ENCODE measurements around the gene KRTAP5-5.
"Not testable (repeated sequence)": the region's sequence is repeated elsewhere in the genome, so short reads cannot be mapped to it uniquely, and the experiment has no call there.

The KRTAP5-5 gene, protein sequence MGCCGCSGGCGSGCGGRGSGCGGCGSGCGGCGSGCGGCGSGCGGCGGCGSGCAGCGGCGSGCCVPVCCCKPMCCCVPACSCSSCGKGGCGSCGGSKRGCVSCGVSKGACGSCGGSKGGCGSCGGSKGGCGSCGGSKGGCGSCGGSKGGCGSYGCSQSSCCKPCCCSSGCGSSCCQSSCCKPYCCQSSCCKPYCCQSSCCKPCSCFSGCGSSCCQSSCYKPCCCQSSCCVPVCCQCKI

DNA sequence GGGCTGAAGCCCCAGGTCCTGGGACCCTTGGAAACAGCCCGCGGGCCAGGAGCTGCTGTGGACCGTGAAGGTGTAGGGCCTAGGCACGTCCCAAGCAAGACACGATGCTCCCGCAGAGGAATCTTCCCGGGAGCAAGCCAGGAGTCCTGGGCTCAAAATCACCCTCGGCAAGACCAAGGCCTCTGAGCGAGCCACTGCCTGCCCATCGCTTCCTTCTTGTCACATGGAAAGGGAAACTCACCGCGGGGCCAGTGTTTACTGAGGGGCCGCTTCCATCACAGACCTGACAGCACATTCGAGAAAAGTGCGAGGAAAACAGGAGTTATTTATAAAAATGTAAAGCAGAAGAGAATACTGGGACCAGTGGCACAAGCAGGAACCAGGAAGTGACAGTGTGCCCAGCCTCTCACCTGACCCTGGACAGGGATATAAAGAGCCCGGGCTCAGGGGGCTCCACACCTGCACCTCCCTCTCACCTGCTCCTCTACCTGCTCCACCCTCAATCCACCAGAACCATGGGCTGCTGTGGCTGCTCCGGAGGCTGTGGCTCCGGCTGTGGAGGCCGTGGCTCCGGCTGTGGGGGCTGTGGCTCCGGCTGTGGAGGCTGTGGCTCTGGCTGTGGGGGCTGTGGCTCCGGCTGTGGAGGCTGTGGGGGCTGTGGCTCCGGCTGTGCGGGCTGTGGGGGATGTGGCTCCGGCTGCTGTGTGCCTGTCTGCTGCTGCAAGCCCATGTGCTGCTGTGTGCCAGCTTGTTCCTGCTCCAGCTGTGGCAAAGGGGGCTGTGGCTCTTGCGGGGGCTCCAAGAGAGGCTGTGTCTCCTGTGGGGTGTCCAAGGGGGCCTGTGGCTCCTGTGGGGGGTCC lies at the start of gene KRTAP5-5:
TSS of gene KRTAP5-5 (plus strand) at position 450 of the 860 bp plus-strand sequence. CDS start at position 516, 66 bp downstream.
- DNase-seq (ENCODE audit: low spot score), result no peak

DNA sequence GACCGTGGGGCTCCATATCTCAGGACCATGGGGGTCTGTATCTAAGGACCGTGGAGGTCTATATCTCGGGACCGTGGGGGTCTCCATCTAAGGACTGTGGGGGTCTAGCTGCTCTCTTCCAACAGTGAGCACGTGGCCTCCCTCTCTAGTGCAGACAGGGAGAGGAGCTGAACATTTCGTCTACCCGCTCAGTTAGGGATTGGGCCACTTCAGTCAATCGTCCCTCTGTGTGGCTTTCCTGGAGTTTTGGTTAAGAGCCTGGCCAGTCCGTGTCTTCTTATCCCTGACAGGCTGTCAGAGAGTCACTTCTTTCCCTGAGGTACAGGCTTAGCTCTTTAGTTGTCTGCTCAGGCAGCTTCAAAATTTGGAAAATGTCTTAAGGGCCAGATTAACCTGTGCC lies 47.6 kb upstream of the KRTAP5-5 start:
- DNase-seq (ENCODE audit: low spot score), result no peak

DNA sequence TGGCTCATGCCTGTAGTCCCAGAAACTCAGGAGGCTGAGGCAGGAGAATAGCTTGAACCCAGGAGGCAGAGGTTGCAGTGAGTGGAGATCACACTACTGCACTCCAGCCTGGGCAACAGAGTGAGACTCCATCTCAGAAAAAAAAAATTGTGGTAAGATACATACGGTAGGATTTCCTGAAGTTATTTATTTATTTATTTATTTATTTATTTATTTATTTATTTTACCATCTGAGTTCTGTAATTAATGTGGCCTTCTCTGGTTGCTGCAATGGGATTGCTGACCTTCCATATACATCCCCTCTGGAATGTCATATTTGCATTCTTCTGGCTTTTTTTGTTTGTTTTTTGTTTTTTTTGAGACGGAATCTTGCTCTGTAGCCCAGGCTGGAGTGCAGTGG lies 46.7 kb upstream of the KRTAP5-5 start:
- DNase-seq (ENCODE audit: low spot score), result not testable (repeated sequence)

DNA sequence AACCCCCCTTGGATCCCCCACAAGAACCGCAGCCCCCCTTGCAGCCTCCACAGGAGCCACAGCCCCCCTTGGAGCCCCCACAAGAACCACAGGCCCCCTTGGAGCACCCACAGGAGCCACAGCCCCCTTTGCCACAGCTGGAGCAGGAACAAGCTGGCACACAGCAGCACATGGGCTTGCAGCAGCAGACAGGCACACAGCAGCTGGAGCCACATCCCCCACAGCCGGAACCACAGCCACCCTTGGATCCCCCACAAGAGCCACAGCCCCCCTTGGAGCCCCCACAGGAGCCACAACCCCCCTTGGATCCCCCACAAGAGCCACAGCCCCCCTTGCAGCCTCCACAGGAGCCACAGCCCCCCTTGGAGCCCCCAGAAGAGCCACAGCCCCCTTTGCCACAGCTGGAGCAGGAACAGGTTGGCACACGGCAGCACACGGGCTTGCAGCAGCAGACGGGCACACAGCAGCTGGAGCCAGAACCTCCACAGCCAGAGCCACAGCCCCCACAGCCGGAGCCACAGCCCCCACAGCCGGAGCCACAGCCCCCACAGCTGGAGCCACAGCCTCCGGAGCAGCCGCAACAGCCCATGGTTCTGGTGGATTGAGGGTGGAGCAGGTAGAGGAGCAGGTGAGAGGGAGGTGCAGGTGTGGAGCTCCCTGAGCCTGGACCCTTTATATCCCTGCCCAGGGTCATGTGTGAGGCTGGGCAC lies 44.8 kb upstream of the KRTAP5-5 start, which contains the start of gene KRTAP5-1:
TSS of gene KRTAP5-1 (minus strand) at position 623 of the 710 bp plus-strand sequence. CDS start at position 589, 34 bp downstream.
- not testable (repeated sequence) for DNase-seq (ENCODE audit: low spot score)

DNA sequence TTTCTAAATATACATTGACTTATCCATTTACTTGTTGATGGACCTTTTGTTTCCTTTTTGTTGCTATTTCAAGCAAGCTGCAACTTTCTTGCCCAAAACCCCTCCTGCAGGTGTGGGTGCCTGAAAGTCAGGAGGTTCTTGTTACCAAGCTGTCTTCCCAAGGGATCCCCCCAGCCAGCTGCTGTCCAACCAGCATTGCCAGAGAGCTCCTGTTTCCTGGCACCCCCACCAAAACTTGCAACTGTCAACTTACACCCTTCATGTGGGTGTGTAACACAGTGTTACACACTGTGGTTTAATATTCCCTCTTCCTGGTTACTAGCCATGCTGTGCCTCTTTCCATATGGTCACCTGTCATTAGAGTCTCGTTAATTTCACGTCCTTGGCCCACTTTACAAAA lies 42.9 kb upstream of the KRTAP5-5 start:
- no peak for DNase-seq (ENCODE audit: low spot score)

DNA sequence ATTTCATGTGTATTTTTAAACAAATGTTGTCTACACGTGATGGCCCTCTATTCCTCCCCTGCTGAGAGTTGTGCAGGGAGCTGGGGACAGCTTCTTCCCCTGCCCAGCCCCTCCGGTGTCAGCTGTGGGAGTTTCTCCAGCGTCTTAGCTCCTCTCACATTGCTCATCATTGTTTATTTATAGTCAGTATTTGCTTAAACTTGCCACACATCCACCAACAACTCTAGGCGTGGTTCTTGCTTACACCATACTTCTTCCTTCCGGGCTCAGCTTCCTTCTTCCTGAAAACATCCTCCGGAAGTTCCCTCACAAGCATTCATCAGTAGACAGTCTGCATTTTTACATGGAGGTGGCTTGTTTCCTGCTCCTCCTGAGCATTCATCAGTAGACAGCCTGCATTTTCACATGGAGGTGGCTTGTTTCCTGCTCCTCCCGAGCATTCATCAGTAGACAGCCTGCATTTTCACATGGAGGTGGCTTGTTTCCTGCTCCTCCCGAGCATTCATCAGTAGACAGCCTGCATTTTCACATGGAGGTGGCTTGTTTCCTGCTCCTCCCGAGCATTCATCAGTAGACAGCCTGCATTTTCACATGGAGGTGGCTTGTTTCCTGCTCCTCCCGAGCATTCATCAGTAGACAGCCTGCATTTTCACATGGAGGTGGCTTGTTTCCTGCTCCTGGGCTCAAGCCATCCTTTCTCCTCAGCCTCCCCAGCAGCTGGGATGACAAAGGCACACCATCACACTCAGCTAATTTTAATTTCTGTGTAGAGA lies 40.2 kb upstream of the KRTAP5-5 start:
- DNase-seq (ENCODE audit: low spot score), result not testable (repeated sequence)

DNA sequence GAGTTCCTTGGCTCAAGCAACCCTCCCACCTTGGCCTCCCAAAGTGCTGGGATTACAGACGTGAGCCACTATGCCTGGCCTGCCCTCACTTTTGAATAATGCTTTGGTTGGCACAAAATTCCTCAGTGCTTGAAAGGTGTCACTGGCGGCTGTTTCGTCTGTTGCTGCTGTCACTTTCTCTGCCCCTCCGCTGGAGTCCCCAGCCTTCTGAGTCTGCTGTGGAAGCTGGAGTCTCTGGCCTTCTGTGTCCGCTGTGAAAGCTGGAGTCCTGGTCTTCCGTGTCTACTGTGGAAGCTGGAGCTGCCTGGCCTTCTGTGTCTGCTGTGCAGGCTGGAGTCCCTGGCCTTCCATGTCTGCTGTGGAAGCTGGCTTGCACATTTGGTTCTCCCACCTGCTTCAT lies 39.6 kb upstream of the KRTAP5-5 start:
- no peak for DNase-seq (ENCODE audit: low spot score)

DNA sequence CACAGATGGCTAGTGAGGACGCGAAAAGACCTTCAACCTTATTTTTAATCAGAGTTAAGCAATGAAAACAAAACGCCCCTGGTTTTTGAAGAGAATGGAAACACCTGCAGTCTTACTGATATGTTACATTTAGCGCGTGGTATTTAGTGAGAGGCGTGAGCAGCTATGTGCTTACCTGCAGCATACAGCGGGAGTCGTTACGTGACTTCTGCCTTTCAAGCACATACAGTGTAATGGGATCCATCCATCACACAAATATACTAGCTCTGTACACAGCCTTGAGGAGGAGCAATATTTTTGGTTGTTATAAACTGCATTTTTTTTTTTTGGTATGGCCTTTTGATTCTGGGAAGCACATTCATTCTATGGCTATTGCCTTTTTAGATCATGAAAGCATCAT lies 36.9 kb upstream of the KRTAP5-5 start:
- no peak for DNase-seq (ENCODE audit: low spot score)

DNA sequence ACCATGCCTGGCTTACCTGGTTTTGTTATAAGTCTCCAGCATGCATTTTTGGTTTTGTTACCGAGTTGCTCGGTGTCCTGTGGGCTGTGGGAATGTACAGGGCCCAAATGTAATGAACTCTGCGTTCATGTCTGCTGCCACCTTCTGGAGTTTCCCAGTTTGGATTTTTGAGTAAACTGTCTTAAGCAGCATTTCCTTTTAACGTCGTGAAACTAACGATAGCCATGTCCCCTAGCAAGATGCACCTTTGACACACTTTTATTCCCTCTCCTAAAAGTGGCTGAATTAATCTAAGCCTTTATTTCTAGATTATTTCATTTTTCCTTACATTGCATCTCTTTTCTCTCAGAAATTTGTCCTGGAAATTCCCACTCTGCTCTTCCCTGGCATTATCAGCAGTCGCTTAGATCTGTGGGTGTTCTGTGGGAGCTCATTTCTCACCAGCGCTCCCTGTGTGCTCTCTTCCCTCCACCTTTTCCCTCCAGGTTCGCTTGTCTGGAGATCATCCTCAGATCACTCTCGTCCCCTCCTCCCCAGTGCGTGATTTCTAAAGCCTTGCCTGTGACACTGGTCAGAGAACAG lies 33.5 kb upstream of the KRTAP5-5 start:
- not testable (repeated sequence) for DNase-seq (ENCODE audit: low spot score)

DNA sequence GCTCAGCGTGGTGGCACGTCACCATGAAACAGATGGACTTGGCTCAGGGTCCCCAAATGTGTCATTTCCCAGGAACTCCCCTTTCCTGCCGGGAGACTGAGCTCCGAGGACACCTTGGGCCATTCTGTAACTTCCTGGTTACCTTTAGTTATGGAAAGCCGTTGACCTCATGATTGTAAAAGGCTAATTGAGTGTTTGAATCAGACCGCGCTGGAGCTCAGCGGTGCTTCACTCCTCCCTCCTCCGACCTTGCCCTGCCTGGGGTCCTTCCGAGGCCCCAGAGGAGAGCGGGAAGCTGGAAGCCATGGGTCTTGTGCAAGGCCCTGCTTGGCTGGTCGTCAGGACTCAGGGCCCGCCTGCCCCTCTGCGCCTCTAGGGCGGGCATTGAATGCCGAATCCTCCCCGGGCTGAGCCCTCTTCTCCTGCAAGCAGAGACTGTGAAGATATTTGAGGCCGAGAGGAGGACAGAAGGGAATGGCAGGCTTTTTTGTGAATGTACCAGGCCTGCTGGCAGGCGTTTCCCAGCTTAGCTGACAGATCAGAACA lies 32.9 kb upstream of the KRTAP5-5 start:
- DNase-seq (ENCODE audit: low spot score), result not testable (repeated sequence)

DNA sequence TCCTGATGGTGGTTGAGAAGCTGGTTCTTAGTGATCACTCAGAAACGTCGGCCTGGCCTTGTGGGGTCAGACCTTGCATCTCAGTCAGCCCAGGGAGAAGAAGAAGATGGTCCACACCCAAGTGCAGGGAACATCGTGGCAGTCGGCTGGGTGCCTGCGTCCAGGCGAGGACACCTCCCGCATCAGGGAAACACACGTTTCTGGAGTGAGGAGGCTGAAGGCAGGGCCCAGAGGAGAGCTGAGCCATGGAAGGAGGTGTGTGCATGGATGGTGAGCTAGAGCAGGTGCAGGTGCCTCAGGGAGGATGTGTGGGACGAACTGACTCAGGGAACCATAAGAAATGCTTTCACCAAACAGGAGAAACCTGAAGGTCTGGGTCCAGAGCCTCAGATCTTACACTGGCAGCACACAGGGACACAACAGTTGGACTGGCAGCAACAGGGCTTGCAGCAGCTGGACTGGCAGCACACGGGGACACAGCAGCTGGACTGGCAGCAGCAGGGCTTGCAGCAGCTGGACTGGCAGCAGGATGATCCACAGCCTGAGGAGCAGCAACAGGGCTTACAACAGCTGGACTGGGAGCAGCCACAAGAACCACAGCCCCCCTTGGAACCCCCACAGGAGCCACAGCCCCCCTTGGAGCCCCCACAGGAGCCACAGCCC lies 32.1 kb upstream of the KRTAP5-5 start:
- DNase-seq (ENCODE audit: low spot score), result no peak

DNA sequence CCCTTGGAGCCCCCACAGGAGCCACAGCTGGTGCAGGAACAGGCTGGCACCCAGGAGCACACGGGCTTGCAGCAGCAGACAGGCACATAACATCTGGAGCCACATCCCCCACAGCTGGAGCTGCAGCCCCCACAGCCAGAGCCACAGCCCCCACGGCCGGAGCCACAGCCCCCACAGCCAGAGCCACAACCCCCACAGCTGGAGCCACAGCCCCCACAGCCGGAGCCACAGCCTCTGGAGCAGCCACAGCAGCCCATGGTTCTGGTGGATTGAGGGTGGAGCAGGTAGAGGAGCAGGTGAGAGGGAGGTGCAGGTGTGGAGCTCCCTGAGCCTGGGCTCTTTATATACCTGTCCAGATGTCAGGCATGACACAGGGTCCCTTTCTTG lies 31.6 kb upstream of the KRTAP5-5 start, which contains the start of gene KRTAP5-2:
TSS of gene KRTAP5-2 (minus strand) at position 301 of the 387 bp plus-strand sequence. CDS start at position 257, 44 bp downstream.
- no peak for DNase-seq (ENCODE audit: low spot score)

DNA sequence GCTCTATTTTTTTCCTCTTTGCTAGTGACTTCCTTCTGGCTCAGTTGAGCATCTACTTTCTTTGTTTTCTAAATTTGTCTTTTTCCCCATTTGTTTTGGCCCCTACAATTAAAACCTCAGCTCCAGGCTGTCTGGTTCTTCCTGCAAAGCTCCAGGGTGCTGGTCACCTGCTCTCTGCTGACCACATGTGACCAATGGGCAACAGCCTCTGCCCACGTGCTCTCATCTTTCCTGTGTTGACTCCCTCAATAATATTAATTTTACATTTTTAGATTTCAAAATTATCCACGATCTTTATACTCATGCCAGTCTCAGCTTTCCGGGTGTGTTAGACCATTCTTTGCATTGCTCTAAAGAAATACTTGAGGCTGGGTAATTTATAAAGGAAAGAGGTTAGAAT lies 31.2 kb upstream of the KRTAP5-5 start:
- DNase-seq (ENCODE audit: low spot score), result not testable (repeated sequence)

DNA sequence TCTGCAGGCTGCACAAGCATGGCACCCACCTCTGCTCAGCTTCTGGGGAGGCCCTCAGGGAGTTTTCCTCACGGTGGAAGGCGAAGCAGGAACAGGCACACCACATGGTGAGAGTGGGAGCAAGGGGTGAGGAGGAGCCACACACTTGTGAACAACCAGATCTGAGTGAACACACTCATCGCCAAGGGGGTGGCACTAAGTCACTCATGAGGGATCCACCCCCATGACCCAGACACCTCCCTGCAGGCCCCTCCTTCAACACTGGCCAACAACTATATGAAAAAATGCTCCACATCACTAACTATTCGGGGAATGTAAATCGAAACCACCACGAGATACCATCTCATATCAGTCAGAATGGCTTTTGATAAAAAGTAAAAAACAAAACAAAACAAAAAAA lies 30.8 kb upstream of the KRTAP5-5 start:
- no peak for DNase-seq (ENCODE audit: low spot score)

DNA sequence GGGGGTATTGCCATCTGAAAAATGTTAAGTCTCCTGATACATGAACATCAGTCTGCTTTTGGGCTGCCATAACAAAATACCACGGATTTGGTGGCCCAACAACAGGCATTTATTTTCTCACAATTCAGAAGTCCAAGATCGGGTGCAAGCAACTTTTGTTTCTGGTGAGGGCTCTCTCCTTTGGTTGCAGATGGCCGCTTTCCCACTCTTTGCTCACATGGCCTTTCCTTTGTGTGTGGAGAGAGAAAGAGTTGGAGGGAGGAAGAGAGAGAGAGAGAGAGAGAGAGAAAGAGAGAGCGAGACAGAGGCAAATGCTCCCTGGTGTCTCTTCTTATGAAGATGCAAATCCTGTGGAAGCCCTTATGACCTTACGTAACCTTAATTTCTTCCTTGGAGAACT lies 28.9 kb upstream of the KRTAP5-5 start:
- no peak for DNase-seq (ENCODE audit: low spot score)

DNA sequence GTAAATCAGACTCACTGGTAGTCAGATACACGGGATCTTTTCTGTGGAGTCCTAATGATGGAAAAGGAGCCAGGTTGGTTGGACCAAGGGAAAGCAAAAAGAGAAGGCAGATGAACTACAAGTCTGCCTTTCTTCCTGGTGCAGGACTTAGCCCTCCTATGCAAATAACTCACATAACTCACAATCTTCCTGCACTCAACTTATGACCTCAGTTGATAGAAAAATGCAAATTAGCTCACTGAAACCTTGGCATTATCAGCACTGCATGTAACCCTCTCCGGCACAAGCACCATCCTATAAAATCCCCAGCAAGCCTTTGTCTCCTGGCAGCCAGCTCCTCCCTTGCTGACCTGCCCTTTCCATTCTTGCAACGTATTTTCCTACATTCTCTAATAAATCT lies 27.9 kb upstream of the KRTAP5-5 start:
- DNase-seq (ENCODE audit: low spot score), result not testable (repeated sequence)

DNA sequence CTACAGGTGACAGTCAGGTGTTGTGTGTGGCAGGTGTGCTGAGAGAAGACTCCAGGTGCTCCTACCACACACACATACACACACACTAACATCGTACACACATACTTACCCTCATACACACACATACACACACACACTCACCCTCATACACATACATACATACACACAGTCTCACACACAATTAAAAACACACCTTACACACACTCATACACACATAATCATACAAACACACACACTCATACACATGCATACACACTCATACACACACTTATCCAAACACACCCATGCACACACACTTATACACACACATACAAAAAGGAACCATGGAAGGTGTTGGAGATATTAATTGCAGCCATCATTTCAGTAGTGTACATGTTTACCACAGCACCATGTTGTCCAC lies 25.9 kb upstream of the KRTAP5-5 start:
- DNase-seq (ENCODE audit: low spot score), result no peak

DNA sequence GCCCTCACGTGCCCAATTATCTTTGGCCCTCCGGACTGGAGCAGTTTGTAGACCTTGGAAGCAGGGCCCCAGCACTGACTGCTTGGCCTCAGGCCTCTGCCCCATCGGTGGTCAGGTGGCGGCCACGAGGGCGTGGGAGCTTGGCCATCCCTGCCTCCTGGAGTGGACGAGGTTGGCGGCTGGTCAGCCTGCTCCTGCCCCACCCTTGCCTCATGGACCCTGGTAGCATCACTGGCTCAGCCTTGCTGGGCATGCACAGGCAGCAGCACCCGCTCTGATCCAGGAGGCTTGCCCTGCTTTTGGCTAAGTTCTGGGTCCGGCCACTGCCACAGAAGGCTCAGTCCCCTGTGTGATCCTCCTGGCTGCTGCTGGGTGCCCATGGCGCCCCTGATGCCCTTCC lies 25.4 kb upstream of the KRTAP5-5 start:
- no peak for DNase-seq (ENCODE audit: low spot score)

DNA sequence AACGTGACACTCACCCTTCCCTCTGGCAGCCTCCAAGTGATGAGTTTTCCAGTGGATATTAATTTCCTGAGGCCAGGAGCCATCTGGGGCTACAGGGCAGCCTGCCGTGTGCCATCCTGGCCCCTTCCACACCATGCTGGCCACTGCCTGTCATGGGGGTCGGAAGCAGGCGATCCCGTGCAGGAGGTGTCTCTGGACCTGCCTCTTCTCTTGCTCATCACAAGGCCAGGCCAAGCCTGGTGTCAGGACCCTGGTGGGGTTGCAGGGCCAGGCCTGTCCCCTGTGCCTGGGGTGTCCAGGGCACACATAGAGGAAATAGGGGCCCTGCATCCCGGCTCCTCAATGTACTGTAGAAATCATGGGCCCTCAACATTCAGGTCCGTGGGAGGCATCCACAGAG lies 24.9 kb upstream of the KRTAP5-5 start:
- no peak for DNase-seq (ENCODE audit: low spot score)

DNA sequence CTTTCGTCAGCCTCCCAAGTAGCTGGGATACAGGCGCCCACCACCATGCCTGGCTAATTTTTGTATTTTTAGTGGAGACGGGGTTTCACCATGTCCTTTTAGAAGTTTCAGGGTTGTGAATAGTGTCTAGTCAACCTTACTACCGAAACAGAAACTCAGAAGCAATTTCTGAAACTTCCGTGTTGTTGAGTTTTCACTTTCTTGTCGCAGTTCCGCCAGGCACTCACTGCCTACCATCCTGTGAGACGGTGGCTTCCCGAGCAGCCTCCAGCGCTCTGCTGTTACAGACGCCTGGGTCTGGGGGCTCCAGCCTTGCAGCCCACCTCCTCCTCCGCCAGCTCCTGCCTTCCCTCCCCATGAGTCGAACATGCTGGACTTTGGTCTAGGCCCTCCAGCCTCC lies 23.7 kb upstream of the KRTAP5-5 start:
- DNase-seq (ENCODE audit: low spot score), result not testable (repeated sequence)
